CD4-positive, alpha-beta T cell treated with Interleukin-2 at 100 ng/mL for 4 hours (primary cell): ENCODE results near the gene KRTAP12-4.
"Not testable (repeated sequence)": the region's sequence is repeated elsewhere in the genome, so short reads cannot be mapped to it uniquely, and the experiment has no call there.

ENCODE experiments used
- DNase-seq: peaks from one replicate; pipeline ENCODE4 v3.0.0-alpha.2; 2020; ENCODE audit warnings: low spot score

The KRTAP12-4 gene

DNA sequence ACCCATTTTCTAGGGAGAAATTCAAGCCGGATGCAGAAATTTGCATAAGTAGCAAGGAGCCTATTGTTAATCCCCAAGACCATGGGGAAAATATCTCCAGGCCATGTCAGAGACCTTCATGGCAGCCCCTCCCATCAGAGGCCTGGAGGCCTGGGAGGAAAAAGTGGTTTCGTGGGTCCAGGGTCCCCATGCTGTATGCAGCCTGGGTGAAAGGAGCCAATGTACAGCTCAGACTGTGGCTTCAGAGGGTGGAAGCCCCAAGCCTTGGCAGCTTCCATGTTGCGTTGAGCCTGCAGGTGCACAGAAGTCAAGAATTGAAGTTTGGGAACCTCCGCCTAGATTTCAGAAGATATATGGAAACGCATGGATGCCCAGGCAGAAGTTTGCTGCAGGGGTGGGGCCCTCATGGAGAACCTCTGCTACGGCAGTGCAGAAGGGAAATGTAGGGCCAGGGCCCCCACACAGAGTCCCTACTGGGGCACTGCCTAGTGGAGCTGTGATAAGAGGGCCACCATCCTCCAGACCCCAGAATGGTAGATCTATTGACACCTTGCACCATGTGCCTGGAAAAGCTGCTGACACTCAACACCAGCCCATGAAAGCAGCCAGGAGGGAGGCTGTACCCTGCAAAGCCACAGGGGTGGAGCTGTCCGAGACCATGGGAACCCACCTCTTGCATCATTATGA is 44.2 kb downstream of the KRTAP12-4 start:
- DNase-seq, result not testable (repeated sequence)

DNA sequence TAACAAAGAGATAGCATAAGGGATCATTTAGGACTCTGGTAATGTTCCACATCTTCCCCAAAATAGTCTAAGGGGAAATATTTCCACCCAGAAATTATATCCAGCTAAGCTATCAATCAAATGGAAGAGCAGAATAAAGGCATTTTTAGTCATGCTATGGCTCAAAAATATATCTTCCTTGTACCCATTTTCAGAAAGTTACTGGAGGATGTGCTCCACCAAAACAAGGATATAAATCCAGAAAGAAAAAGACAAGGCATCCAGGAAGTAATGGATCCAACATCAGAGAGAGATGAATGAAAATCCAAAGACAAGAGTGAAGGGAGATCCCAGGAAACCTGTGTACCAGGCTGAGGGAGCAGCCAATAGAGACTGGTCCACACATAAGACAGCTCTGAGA is 45.3 kb downstream of the KRTAP12-4 start:
- no peak for DNase-seq

DNA sequence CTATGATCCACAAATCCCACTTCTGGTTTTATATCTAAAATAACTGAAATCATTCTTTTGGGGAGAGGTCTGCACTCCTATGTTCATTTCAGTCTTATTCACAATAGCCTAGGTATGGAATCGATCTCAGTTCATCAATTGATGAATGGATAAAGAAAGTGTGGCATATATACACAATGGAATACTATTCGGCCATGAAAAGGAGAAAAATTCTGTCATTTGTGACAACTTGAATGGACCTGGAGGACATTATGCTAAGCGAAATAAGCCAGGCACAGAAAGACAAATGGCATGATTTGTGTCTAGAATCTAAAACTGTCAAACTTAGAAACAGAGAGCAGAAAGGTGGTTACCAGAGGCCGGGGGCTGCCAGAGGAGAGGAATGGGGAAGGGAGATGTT is 48.0 kb downstream of the KRTAP12-4 start:
- no peak for DNase-seq
